IMR-90 (cell line): Measurements from ENCODE around the gene FUT8. TPM values are rescaled to one million over a fixed set of nuclear protein-coding genes. Genes with fewer than 3 reads are reported as not detected.

Experiments used
- ATAC-seq: fragments of 200-7000 bp; cut with Tn5 transposase; 2 replicates; pipeline ENCODE4 v1.9.1; 2020; ENCODE audit warnings: low read depth, mild to moderate bottlenecking, moderate library complexity
- BruUV-seq: library from RNA; stranded (reverse); fragments of 400-500 nt; replicated peaks from 2 replicates; lab custom pipeline; 2021; lab: Mats Ljungman, UMichigan
- CTCF ChIA-PET: fragments of 300-600 bp; formaldehyde crosslinking; extraction: SDS; loops from one replicate; lab custom pipeline; 2021; ENCODE audit warnings: antibody characterized with exemption; lab: Yijun Ruan, JAX
- POLR2A ChIA-PET: fragments of 300-600 bp; sonication (Branson Sonifier 250); formaldehyde crosslinking; loops from one replicate; lab custom pipeline; 2022; ENCODE audit warnings: antibody characterized with exemption; ENCODE audit not compliant: unreplicated experiment; lab: Charles Lee
- DNase-seq: peaks from one replicate; pipeline ENCODE4 v3.0.0; 2013
- H2AFZ ChIP-seq: replicated peaks from 2 replicates; pipeline ENCODE3; 2013; ENCODE audit warnings: low read length, mild to moderate bottlenecking; ENCODE audit not compliant: poor library complexity
- H2AK5ac ChIP-seq: 2 replicates; pipeline ENCODE4 v1.6.1; 2013; ENCODE audit warnings: low read depth, low read length, inconsistent platforms
- H2AK9ac ChIP-seq: replicated peaks from 2 replicates; pipeline ENCODE3; 2013; ENCODE audit warnings: mild to moderate bottlenecking, low read depth, low read length, moderate library complexity; ENCODE audit not compliant: poor library complexity
- H2BK120ac ChIP-seq: 2 replicates; pipeline ENCODE4 v1.6.1; 2013; ENCODE audit warnings: low read depth, low read length, inconsistent platforms
- H2BK15ac ChIP-seq: 3 replicates; pipeline ENCODE4 v1.6.1; 2013; ENCODE audit warnings: low read depth, low read length, inconsistent platforms
- H2BK20ac ChIP-seq: 2 replicates; pipeline ENCODE4 v1.6.1; 2013; ENCODE audit warnings: low read depth, mild to moderate bottlenecking, inconsistent platforms, low read length, moderate library complexity
- H2BK5ac ChIP-seq: 2 replicates; pipeline ENCODE4 v1.6.1; 2013; ENCODE audit warnings: mild to moderate bottlenecking, low read depth, low read length, inconsistent platforms; ENCODE audit not compliant: poor library complexity, severe bottlenecking
- H3K14ac ChIP-seq: replicated peaks from 2 replicates; pipeline ENCODE4 v1.6.1; 2013; ENCODE audit warnings: low read depth, low read length, inconsistent platforms
- H3K18ac ChIP-seq: 2 replicates; pipeline ENCODE4 v1.6.1; 2013; ENCODE audit warnings: low read depth, low read length, control low read depth
- H3K23ac ChIP-seq: 2 replicates; pipeline ENCODE4 v1.6.1; 2013; ENCODE audit warnings: low read depth, low read length, inconsistent platforms
- H3K27ac ChIP-seq: 2 replicates; pipeline ENCODE4 v1.5.1; 2013; ENCODE audit warnings: mild to moderate bottlenecking, control low read depth, low read length; ENCODE audit not compliant: insufficient read depth
- H3K27me3 ChIP-seq: 2 replicates; pipeline ENCODE4 v1.6.1; 2013; ENCODE audit warnings: low read length; ENCODE audit not compliant: control insufficient read depth, insufficient read depth
- H3K36me3 ChIP-seq: 2 replicates; pipeline ENCODE4 v1.6.1; 2013; ENCODE audit warnings: low read length, mixed read lengths; ENCODE audit not compliant: control insufficient read depth, insufficient read depth
- H3K4ac ChIP-seq: 2 replicates; pipeline ENCODE4 v1.6.1; 2013; ENCODE audit warnings: low read depth, low read length, inconsistent platforms
- H3K4me1 ChIP-seq: 2 replicates; pipeline ENCODE4 v1.6.1; 2013; ENCODE audit warnings: low read length, mixed read lengths; ENCODE audit not compliant: control insufficient read depth, insufficient read depth
- H3K4me2 ChIP-seq: 2 replicates; pipeline ENCODE4 v1.6.1; 2013; ENCODE audit warnings: low read depth, mild to moderate bottlenecking, control low read depth, low read length, moderate library complexity
- H3K4me3 ChIP-seq: 2 replicates; pipeline ENCODE4 v1.5.1; 2013; ENCODE audit warnings: low read depth, mild to moderate bottlenecking, control low read depth, low read length, moderate library complexity; ENCODE audit not compliant: insufficient read depth
- H3K56ac ChIP-seq: 2 replicates; pipeline ENCODE4 v1.6.1; 2013; ENCODE audit warnings: low read length, inconsistent platforms; ENCODE audit not compliant: insufficient read depth; ENCODE audit errors: extremely low read depth
- H3K79me1 ChIP-seq, 2 experiments: 2 replicates each; pipeline ENCODE4 v1.6.1; 2013; ENCODE audit warnings: low read length in 2 of 2, inconsistent platforms in 1 of 2, low read depth in 1 of 2
- H3K9ac ChIP-seq: 2 replicates; pipeline ENCODE4 v1.6.1; 2013; ENCODE audit warnings: low read depth, low read length, control low read depth
- H3K9me1 ChIP-seq: 2 replicates; pipeline ENCODE4 v1.6.1; 2013; ENCODE audit warnings: low read length, inconsistent platforms; ENCODE audit not compliant: insufficient read depth
- H3K9me3 ChIP-seq: 2 replicates; pipeline ENCODE4 v1.6.1; 2013; ENCODE audit warnings: low read length; ENCODE audit not compliant: control insufficient read depth, insufficient read depth
- H4K20me1 ChIP-seq: 2 replicates; pipeline ENCODE4 v1.6.1; 2013; ENCODE audit warnings: low read length, inconsistent platforms; ENCODE audit not compliant: insufficient read depth
- H4K5ac ChIP-seq: 2 replicates; pipeline ENCODE4 v1.6.1; 2013; ENCODE audit warnings: mild to moderate bottlenecking, low read depth, low read length, control low read depth
- H4K8ac ChIP-seq, 2 experiments: 2 replicates each; pipeline ENCODE4 v1.6.1; 2013; ENCODE audit warnings: low read depth in 2 of 2, low read length in 2 of 2, control low read depth in 1 of 2, inconsistent platforms in 1 of 2
- H4K91ac ChIP-seq: 2 replicates; pipeline ENCODE4 v1.6.1; 2013; ENCODE audit warnings: low read depth, low read length, inconsistent platforms; ENCODE audit not compliant: insufficient read depth
- BHLHE40 ChIP-seq: fragments of 150-350 bp; IDR thresholded peaks from 2 replicates; pipeline ENCODE4 v1.6.1; 2016; ENCODE audit warnings: mild to moderate bottlenecking, low read depth, low read length
- CEBPB ChIP-seq: IDR thresholded peaks from 2 replicates; pipeline ENCODE4 v1.6.1; 2012; ENCODE audit warnings: low read depth, low read length, improper control_type of control experiment
- FOS ChIP-seq: fragments of 150-350 bp; IDR thresholded peaks from 2 replicates; pipeline ENCODE4 v1.6.1; 2016; ENCODE audit warnings: low read depth, low read length
- MXI1 ChIP-seq: IDR thresholded peaks from 2 replicates; pipeline ENCODE4 v1.6.1; 2012; ENCODE audit warnings: low read depth, mild to moderate bottlenecking, low read length, moderate library complexity, borderline replicate concordance
- NFE2L2 ChIP-seq: fragments of 150-350 bp; IDR thresholded peaks from 2 replicates; pipeline ENCODE4 v1.6.1; 2016; ENCODE audit warnings: low read depth, mild to moderate bottlenecking, low read length
- POLR2A ChIP-seq: IDR thresholded peaks from 2 replicates; pipeline ENCODE4 v1.6.1; 2012; ENCODE audit warnings: mild to moderate bottlenecking, low read depth, low read length
- RCOR1 ChIP-seq: IDR thresholded peaks from 2 replicates; pipeline ENCODE4 v1.6.1; 2012; ENCODE audit warnings: mild to moderate bottlenecking, low read length, improper control_type of control experiment; ENCODE audit not compliant: insufficient replicate concordance
- RFX5 ChIP-seq: IDR thresholded peaks from 2 replicates; pipeline ENCODE4 v1.8.0; 2012; ENCODE audit warnings: low read depth, mild to moderate bottlenecking, low read length, moderate library complexity
- SMC3 ChIP-seq: fragments of 150-350 bp; IDR thresholded peaks from 2 replicates; pipeline ENCODE4 v1.6.1; 2016; ENCODE audit warnings: low read depth, mild to moderate bottlenecking, antibody characterized with exemption, low read length, moderate library complexity
- USF2 ChIP-seq: fragments of 150-350 bp; IDR thresholded peaks from 2 replicates; pipeline ENCODE4 v1.6.1; 2017; ENCODE audit warnings: mild to moderate bottlenecking, antibody characterized with exemption, low read length, low read depth
- WGBS, 2 experiments: methylation state at CpG; one replicate each; pipeline versions ENCODE4 v1.1.5 to v1.1.7; 2013; ENCODE audit warnings: missing lambda C conversion rate in 2 of 2; ENCODE audit not compliant: insufficient read length in 1 of 2; ENCODE audit errors: extremely low coverage in 2 of 2; 5-methylcytosine and 5-hydroxymethylcytosine counted together
- dilution Hi-C: fragments of 300-500 bp; cut with HindIII; formaldehyde crosslinking; loops from one replicate; pipeline ENCODE4 v1.14.3; 2018; ENCODE audit warnings: low sequenced_read_pairs; ENCODE audit not compliant: unreplicated experiment
- in situ Hi-C: fragments of 300-500 bp; cut with MboI; formaldehyde crosslinking; loops from 3 replicates; pipeline ENCODE4 v1.14.3; 2019; ENCODE audit warnings: low sequenced_read_pairs, inconsistent platforms, mixed read lengths
- intact Hi-C: fragments of 100-400 bp; cut with micrococcal nuclease; formaldehyde crosslinking; loops from 2 replicates; pipeline ENCODE4 v1.10.0; 2022
- polyA plus RNA-seq, 3 experiments: library from polyadenylated mRNA; depleted of rRNA; stranded (reverse); fragments of >200 nt; gene quantifications; 2 replicates each; pipeline ENCODE4 v1.2.3, GENCODE V29; 2012; ENCODE audit warnings: low replicate concordance in 1 of 3
- total RNA-seq: library from RNA; depleted of rRNA; stranded (reverse); fragments of >200 nt; gene quantifications from 2 replicates; pipeline ENCODE4 v1.2.3, GENCODE V29; 2012
- TF ChIP-seq, protein P1 (sequence below): conservative IDR thresholded peaks from 2 replicates; pipeline ENCODE4 v1.5.1; 2012; ENCODE audit warnings: mild to moderate bottlenecking, low read depth, low read length, improper control_type of control experiment

The FUT8 gene
- total and polyA plus RNA-seq, 2 of the 4 experiments (the other 2 are of a cell fraction): 15.6 to 72.9 TPM

DNA sequence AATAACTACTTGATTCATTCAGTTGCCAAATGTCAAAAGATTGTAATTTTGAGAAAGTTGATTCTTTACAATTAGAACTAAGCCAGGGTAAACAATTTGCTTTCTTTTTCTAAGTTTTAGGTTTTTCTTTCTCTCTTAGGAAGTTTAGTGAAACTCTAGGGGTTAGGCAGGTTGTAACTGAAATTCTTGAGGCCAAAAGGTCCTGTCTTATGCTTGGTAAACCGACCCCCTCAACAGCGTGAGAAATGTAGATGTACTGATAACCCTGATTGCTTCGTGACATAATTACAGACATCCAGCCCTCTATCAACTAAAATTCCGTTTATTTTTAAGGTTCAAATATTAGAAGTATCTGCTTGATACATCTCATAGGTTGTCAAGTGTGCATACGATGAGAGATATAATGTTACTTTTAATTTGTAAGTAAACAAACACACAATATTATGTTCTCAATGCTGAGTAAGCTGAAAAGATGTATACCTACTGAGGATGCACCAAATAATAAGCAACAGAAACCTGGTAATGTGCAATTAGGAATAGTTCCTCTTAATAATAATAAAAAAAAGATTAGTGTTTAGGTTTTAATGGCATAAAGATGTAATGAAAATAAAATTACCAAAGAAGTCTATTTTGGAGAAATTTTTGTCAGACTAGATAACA lies 7.2 kb downstream of the FUT8 start (continued):
- no peak for TF ChIP-seq CEBPB
- no peak for TF ChIP-seq NFE2L2
- TF ChIP-seq BHLHE40: no peak

DNA sequence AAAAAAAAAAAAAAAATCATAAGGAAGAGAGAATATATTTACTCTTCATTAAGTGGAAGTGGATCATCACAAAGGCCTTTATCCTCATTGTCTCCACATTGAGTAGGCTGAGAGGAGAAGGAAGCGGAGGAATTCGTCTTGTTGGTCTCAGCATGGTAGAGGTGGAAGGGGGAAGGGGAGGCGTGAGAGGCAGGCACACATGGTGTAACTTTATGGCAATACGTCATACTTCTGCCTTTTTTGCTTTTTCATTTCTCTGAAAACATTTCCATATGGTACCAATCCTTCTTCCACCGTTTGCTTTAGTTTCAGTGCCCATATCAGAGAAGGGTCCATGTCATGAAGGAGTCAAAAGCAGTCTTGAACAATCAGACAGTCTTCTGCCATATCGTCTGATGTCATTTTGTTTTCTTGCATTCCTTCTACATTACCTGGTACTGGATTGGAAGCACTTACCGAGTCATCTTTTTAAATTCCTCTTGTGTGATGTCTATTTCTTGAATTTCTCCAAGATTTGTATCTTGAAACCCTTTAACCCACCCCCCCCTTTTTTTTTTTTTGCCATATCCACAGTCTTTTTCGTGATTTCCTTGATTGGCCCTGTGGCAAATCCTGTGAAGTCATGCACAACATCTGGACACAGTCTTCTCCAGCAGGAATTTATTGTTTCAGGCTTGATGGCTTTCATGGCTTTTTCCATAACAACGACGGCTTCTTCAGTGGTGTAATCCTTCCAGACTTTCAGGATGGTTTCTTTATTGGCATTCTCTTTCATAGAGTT lies 8.9 kb downstream of the FUT8 start:
- Histone ChIP-seq H4K5ac (peak overlapping the region; percentile 88; the same call in 1 of the 2 replicates), H2AK9ac (no peak overlapping the region), H2BK5ac (peak overlapping the region; percentile 43), H2AFZ (peak overlapping the region; percentile 7), H2BK15ac (0 out of 3 replicates have a peak overlapping the region, but pooled peaks have one; percentile 76), H3K4ac (peak overlapping the region; percentile 73), H3K4me3 (no peak overlapping the region), H3K23ac (no peak overlapping the region), H4K20me1 (no peaks in the 10 kb centered on the region), H3K4me2 (peak overlapping the region; percentile 36; the same call in 1 of the 2 replicates), H2BK20ac (peak overlapping the region; percentile 57; the same call in 1 of the 2 replicates), H4K91ac (0 out of 2 replicates have a peak overlapping the region, but pooled peaks have one; percentile 60), H2BK120ac (peak overlapping the region; percentile 76), H3K9ac (no peak overlapping the region), H3K56ac (no peak overlapping the region), H4K8ac (peak overlapping the region in 1 of 2 experiments; percentile 28; a peak in 1 of 4 replicates), H3K9me1 (peaks cover 4% of the 10 kb centered on the region), H3K36me3 (no peaks in the 10 kb centered on the region), H3K4me1 (peaks cover 5% of the 10 kb centered on the region; the same call in 1 of the 2 replicates), H3K14ac (0 out of 2 replicates have a peak overlapping the region, but pooled peaks have one; percentile 27), H3K9me3 (no peaks in the 10 kb centered on the region), H3K18ac (peak overlapping the region; percentile 85; the same call in 1 of the 2 replicates), H3K79me1 (peaks cover 27 to 35% of the 10 kb centered on the region in 2 experiments), H3K27ac (no peak overlapping the region), H3K27me3 (no peaks in the 10 kb centered on the region), H2AK5ac (peak overlapping the region; percentile 54; the same call in 1 of the 2 replicates)
- 56% methylated on average over 3 of the region's 10 CpGs; no CpG with 5 or more reads in 1 of the 2 experiments for WGBS, 2 experiments
- no TSS peak for BruUV-seq
- peak; percentile 54 for ATAC-seq
- DNase-seq: peak; percentile 78
- TF ChIP-seq FOS (no peak), CEBPB (no peak), MXI1 (no peak), USF2 (no peak), POLR2A (no peak), RCOR1 (no peak), SMC3 (no peak), RFX5 (no peak)
- TF ChIP-seq, protein P1, sequence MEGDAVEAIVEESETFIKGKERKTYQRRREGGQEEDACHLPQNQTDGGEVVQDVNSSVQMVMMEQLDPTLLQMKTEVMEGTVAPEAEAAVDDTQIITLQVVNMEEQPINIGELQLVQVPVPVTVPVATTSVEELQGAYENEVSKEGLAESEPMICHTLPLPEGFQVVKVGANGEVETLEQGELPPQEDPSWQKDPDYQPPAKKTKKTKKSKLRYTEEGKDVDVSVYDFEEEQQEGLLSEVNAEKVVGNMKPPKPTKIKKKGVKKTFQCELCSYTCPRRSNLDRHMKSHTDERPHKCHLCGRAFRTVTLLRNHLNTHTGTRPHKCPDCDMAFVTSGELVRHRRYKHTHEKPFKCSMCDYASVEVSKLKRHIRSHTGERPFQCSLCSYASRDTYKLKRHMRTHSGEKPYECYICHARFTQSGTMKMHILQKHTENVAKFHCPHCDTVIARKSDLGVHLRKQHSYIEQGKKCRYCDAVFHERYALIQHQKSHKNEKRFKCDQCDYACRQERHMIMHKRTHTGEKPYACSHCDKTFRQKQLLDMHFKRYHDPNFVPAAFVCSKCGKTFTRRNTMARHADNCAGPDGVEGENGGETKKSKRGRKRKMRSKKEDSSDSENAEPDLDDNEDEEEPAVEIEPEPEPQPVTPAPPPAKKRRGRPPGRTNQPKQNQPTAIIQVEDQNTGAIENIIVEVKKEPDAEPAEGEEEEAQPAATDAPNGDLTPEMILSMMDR: no peak
- dilution Hi-C loops: no loop called here
- ChIA-PET POLR2A (interaction anchor here (0.7 kb wide), 1 partner anchor 409 kb away, joined by 8 read pairs; no protein-coding TSS in a partner anchor), CTCF (interaction anchor here (0.7 kb wide), 1 partner anchor 10 kb away, joined by 6 read pairs; no protein-coding TSS in a partner anchor)
- in situ Hi-C loops: loop anchor here (5.0 to 10.0 kb wide), 2 partner anchors 411 to 543 kb away; no protein-coding TSS in a partner anchor
- intact Hi-C loops: no loop called here
